IPS-18c (cell line): ENCODE results near the gene CPS1.

Experiments
- H3K4me3 ChIP-seq: 2 replicates; pipeline ENCODE4 v1.7.0; 2013; ENCODE audit warnings: low read depth, mild to moderate bottlenecking, low read length, moderate library complexity; ENCODE audit not compliant: insufficient read depth
- H3K9me3 ChIP-seq: one replicate; pipeline ENCODE4 v1.6.1; 2013; ENCODE audit warnings: mild to moderate bottlenecking, low read length, moderate library complexity; ENCODE audit not compliant: control insufficient read depth, insufficient read depth

Gene CPS1

DNA sequence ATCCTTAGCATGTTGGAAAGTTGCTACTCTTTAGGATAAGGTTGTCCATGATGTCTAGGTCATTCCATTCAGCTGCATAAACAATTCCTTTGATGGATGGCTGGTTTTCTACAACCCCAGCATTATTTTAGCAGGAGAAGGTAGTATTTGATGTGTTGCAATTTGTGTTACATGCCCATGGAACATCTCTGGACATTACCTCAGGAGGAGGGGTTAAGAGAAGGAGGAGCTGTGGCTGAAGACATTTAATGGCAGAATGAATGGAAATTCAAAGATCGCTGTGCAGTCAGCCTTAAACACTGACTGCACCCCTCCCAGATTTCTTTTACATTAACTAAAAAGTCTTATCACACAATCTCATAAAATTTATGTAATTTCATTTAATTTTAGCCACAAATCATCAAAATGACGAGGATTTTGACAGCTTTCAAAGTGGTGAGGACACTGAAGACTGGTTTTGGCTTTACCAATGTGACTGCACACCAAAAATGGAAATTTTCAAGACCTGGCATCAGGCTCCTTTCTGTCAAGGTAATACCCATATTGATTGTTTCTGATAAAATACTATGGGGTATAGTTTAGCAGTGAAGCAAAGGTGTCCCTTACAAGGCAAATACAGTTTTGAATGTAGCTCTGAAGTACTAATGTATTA is at the start of gene CPS1:
Gene CPS1 (plus strand): TSS at position 271 of the 652 bp plus-strand sequence. CDS start 135 bp downstream, at position 406.
- H3K4me3 ChIP-seq = no peak within 1 kb of the TSS
- H3K9me3 ChIP-seq = no peaks in the 10 kb centered on the region

DNA sequence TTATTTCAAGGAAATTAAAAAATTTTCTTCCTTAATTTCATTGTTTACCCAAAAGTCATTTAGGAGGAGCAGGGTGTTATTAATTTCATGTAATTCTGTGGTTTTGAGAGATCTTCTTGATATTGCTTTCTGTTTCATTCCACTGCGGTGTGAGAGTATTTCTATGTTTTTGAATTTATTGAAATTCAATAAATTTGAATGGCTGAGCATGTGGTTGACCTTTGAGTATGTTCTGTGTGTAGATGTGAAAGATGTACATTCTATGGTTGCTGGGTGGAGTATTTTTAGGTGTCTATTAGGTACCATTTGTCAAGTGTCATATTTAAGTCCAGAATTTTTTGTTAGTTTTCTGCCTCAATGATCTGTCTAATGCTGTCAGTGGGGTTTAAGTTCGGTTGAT is 40.5 kb upstream of the CPS1 start:
- no peak overlapping the region for H3K4me3 ChIP-seq
- no peaks in the 10 kb centered on the region for H3K9me3 ChIP-seq

DNA sequence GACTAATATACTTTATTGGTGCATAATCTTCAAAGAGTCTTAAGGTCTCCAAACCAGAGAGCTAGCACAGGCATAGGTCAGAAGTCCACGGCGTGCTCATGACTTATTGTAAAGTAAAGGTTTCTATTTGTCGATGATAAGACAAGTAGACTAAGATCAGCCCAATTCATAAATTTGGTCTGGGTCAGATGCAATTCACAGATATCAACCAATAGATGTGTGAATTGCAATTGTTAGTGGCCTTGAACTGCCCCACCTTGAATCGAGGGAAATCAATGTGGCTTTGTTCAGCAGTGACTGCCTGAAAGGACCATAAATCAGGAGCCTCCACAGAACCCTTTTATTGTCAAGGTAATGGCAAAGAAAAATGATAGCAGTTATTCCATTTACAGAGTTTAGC is 39.1 kb upstream of the CPS1 start:
- H3K4me3 ChIP-seq = no peak overlapping the region
- no peaks in the 10 kb centered on the region for H3K9me3 ChIP-seq

DNA sequence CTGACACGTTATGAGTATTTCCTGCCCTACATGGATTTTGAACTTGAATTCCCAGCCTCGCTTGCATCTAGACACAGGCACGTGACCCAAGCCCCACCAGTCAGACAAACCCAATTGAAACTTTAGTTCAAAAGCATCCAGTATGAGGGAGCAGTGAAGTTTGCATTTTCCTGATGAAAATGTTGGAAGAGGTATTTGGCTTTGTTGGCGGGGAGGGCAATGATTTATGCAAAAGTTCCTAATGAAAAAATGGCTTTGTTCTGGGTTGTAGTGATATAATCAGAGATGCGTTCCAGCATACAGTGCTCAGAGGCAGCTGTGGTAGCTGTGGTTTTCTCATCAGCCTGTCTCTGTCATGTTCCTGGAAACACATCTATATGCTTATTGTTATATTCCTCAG is 36.8 kb upstream of the CPS1 start:
- no peak overlapping the region for H3K4me3 ChIP-seq
- no peaks in the 10 kb centered on the region for H3K9me3 ChIP-seq

DNA sequence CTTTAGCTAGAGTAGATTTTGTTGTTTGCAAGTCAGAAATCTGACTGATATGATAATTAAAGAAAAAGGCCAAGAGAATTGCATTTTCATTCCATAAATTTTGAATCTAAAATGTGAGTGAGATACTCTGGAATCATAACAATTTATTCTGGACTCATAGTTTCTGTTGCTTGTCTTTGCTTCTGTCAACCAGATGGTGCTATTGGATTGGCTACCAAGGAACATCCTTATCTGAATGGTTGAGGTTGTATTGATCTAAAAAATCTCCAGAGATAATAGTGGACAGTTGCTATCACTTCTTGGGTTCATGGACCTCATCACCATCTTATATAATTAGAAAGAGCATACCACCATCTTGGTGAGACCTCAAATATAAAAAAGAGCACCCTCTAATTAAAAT is 34.0 kb upstream of the CPS1 start:
- no peaks in the 10 kb centered on the region for H3K9me3 ChIP-seq

GRCh38 chr2:210523650-210524289 is 32.6 kb upstream of the CPS1 start:
- Histone ChIP-seq H3K4me3 (no peak overlapping the region), H3K9me3 (no peaks in the 10 kb centered on the region)

More for the DNA sequence above, 34.0 kb upstream of the CPS1 start:
- H3K4me3 ChIP-seq = no peak overlapping the region

- H3K4me3 ChIP-seq = no peak overlapping the region
Measured at GRCh38 chr2:210524533-210524932, 31.9 kb upstream of the CPS1 start.

DNA sequence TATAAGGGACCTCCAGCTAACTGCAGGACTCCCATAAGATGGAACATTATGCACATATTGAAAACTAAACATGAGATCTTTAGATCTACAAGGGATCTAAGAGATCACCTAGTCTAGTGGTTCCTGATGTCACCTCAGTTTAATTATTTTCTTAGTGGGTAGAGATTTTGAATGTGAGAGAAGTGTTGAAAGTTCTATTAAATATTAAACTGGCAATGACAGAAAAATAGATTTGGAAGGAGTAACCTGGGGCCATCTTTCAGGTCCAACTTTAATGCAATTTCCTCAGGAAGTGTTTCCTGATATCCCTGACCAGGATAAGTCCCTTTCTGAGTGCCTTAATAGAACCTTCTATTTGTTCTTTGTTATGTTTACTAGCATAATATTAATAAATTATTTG is 29.1 kb upstream of the CPS1 start:
- no peaks in the 10 kb centered on the region for H3K9me3 ChIP-seq
- no peak overlapping the region for H3K4me3 ChIP-seq

More at GRCh38 chr2:210524533-210524932, 31.9 kb upstream of the CPS1 start:
- H3K9me3 ChIP-seq = no peaks in the 10 kb centered on the region

DNA sequence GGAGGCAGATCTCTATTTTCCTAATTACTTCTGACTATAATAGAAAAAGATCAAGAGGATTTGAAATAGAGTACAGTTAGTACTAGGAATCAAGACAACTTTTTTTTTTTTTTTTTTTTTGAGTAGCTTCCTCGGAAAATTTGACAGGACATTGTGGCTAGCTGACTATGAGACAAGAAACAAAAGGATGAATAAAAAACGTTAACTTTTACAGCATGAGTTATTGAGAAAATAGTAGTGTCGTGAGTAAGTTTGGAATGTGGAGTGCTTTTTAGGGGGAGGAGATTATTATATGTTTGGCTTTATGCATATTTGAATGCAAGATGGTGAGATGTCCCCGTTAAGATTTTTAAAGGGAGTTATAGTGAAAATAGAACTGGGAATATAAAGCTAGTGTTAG is 27.7 kb upstream of the CPS1 start:
- H3K9me3 ChIP-seq = no peaks in the 10 kb centered on the region
- H3K4me3 ChIP-seq = no peak overlapping the region

GRCh38 chr2:210531050-210531449 is 25.3 kb upstream of the CPS1 start:
- Histone ChIP-seq H3K4me3 (no peak overlapping the region), H3K9me3 (no peaks in the 10 kb centered on the region)

DNA sequence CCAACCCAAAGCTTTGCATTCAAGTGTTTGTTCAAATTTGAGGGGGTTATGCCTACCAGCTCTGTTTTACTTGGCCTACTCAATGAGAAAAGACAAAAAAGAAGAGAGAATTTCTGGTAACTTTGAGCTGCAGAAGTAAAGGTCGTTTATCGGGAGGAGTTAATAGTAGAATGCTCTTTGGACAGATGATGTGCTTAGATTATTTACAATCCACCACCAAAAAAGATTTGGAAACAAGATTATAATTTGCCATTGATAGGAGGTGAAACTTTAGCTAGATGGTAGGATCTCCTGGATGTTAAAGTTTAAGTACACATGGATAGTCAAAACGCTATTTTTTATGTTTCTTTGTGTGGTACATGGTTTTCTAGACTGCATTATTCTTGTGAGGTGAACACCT is 24.9 kb upstream of the CPS1 start:
- H3K4me3 ChIP-seq = no peak overlapping the region
- no peaks in the 10 kb centered on the region for H3K9me3 ChIP-seq

- no peaks in the 10 kb centered on the region for H3K9me3 ChIP-seq
- no peak overlapping the region for H3K4me3 ChIP-seq
Measured at GRCh38 chr2:210533389-210533788, 23.0 kb upstream of the CPS1 start.

GRCh38 chr2:210534879-210535278 is 21.5 kb upstream of the CPS1 start:
- no peaks in the 10 kb centered on the region for H3K9me3 ChIP-seq
- no peak overlapping the region for H3K4me3 ChIP-seq

DNA sequence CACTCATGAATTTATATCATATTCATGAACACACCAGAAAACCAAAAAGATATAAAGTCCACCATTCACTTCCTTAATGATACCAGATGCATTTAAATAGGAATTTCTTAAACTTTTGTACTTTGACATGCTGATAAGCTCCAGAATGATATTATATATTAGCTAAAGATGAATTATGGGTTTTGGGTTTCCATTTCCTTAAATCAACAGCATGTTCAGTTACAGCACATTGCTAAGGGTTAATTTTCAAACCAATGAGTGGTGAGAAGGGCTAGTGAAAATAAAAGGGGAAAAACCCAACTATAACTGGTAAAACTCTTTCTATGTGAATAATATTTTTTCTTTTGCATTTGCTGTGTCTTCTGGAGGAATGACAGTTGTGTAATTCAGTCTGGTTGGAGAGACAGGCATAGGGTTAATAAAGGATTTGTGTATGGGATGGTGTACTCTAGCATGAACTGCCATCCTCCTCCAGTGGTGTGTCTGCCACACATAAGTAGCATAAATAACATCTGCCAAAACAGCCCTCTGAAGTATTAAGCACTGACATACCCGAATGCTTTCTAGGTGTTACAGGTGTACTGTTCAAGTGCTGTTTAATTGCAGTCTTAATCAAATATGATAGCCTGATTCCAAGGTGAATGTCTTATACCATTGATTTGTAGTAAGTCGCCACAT is 19.3 kb upstream of the CPS1 start:
- Histone ChIP-seq H3K9me3 (no peaks in the 10 kb centered on the region), H3K4me3 (no peak overlapping the region)

DNA sequence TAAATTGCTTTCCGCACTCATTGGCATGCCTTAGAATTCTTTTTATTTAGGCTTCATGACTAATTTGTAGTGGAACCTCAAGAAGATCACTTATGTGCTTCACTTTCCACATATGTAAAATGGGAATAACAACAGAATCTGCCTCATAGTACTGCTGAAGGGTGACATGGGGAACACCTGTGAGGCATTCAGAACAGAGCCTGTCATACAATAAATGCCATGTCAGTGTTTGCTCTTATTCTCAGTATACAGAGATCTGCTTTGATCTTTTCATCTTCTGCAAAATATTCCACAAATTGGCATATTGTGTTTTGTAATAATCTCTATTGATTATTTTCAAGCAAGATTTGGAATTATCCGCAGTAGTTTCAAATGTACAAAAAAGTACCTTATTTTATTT is 17.4 kb upstream of the CPS1 start:
- Histone ChIP-seq H3K9me3 (no peaks in the 10 kb centered on the region), H3K4me3 (no peak overlapping the region)

DNA sequence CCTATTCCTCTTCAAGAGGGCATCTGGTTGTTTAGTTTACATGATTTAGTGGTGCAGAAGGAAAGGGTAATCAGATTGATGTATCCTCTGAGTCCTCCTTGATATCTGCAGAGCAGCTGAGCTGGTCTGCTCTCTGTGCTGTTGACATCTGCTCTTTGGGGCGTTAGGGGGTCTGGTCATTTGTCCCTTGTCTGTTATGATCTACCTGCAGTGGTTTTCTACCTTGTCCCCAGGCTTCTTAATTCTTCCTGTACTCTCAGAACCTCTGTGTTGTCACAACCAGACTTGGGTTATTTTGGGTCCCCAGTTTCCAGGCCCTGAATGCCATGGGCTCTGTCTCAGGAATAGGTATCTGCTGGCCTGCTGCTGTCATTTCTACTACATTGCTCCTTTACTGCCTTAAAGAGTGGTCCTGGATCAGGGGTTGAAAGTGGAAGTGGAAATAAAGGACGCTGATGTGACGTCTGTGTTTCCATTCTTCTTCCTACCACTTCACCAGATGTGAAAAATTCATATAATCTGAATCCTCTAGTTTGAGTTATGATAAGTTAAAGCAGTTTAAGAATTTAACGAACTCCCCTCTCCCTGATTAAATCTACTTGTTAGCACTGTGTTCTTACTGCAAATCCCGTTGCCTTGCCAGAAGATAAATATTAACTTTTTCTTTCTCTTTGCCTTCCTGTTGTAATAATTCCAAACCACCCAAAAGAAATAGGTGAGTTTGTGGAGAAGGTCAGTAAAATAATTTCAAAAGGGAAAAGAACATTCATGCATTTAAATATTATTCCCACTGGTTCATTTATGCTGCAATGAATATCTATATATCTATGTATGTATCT is 16.6 kb upstream of the CPS1 start:
- Histone ChIP-seq H3K4me3 (no peak overlapping the region), H3K9me3 (no peaks in the 10 kb centered on the region)

DNA sequence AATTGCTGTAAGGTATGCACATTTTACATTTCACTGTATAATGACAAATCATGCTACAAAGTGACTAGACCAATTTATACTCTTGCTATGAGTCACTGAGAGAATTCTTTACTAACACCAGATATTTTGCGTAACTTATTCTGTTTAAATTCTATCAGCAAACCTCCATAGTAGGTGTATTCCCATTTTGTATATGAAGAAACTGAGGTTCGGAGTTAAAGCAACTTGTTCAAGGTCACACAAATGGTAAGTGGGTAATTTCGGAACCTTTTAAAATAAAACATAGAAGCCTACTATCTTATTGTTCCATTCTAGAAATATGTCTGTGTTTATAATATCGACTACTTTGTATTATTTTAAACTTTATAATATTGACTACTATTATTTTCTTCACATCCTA is 15.9 kb upstream of the CPS1 start:
- no peaks in the 10 kb centered on the region for H3K9me3 ChIP-seq
- no peak overlapping the region for H3K4me3 ChIP-seq

GRCh38 chr2:210540900-210541289 is 15.5 kb upstream of the CPS1 start:
- Histone ChIP-seq H3K9me3 (no peaks in the 10 kb centered on the region), H3K4me3 (no peak overlapping the region)
